NCI-H1417 treated with DMSO at 0.1 percent for 48 hours (cell line): Measurements from ENCODE around the gene CDS1.
"Not testable (repeated sequence)": the region's sequence is repeated elsewhere in the genome, so short reads cannot be mapped to it uniquely, and the experiment has no call there.

Experiments
- DNase-seq: peaks from one replicate; lab custom pipeline; 2025; lab: John Stamatoyannopoulos, UW

The CDS1 gene

DNA sequence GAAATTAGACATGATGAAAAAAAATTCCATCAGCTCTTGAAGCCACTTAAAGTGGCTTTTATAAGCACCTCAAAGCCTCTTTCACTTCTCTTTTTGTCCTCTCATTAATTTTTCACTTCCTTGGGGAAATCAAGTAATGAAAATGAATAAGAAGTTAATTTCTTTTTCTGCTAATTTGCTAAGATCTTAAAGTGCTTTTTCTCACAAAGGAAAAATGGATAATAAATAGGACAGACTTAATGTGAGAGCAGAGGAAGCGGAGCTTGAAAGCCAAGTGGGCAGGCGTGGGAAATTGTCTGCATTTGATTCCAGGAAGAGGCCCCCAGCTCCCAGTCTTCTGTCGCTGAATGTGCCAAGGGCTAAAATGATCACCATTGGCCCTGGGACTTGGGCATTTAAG, 28.6 kb downstream of the CDS1 start:
- no peak for DNase-seq

DNA sequence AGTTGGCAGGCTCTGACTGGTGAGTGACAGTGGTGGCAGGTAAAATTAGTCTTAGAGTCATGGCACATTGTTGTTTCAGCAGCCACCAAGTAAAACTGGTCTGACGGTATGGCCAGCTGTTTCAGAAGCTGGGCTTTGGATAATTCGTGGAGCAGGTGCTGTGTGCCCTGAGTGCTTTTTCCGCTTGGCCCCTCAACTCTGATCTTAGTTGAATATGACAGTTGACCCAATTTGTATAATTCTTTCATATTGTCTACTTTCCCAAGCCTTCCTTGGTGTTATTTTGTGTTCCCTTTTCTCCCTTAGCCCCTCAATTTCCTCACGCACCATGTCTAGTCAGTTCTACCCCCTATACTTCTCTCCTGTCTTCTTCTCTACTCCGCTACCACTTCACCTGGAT, 32.0 kb downstream of the CDS1 start:
- no peak for DNase-seq

DNA sequence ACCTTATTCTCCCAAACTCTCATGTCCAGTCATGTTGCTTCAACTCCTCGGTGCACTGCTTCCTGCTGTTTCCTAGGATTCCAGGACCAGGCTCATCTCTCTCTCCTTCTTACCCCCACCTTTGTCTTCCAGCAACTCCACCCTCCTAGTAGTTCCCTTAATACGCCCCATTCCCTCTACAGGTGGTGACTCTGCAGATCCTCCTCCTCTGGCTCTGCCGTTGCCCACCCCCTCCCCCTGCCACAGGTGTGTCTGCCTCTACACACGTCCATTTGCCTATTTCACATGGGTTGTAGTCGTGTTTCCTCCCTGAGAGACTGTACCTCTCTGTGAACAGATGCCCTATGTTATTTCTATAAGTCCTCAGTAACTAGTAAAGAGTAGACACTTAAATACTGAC, 32.4 kb downstream of the CDS1 start:
- no peak for DNase-seq

DNA sequence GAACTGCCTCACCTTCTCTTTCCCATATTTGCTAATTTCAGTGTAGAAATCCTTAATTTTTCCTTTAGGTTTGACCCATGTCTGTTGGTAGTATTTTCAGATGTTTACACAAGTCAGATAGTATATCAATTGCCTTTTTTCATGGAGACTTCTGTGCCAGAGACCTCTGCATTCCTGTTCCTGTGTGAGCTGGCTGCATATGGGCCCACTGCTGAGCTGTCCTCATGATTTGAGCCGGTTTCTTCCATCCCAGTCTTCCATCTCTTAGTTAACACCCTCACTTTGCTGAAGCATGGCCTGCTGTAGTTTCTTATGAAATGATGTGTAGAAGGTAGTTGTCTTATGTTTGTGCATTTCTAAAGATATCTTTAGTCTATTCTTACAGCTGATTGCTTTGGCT, 40.0 kb downstream of the CDS1 start:
- no peak for DNase-seq

DNA sequence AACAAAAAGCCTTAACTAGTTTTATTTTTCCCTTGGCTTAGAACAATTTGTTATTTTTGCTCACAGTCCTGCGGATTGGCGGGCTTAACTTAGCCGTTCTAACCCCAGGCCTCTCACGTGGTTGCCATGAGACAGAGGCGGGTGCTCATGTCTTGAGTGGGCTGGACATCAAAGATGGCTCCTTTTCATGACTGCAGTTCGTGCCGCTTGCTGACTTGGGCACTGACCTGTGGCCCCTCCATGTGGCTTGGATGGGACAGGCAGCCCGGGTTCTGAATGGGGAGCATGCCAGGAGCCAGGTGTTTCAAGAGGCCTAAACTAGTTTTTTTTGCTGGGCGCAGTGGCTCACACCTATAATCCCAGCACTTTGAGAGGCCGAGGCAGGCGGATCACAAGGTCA, 40.7 kb downstream of the CDS1 start:
- no peak for DNase-seq

DNA sequence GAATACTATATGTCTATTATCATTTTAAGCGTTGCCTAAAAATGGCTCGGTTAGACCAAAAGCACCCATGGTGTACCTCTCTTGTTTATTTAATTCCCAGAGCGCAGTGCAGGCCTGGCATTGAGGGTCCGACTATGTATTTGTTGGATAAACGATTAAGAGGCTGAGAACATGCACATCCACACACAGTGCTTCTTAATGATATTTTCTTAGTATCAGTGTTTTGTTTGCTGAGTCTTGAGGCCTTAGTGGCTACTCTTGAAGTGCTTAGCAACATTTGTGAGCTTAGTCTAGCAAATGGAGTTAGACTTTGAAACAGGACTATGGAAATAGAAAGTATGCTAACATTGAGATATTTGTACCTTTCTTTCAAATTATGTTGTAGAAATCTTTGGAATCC, 43.7 kb downstream of the CDS1 start:
- DNase-seq, result no peak

DNA sequence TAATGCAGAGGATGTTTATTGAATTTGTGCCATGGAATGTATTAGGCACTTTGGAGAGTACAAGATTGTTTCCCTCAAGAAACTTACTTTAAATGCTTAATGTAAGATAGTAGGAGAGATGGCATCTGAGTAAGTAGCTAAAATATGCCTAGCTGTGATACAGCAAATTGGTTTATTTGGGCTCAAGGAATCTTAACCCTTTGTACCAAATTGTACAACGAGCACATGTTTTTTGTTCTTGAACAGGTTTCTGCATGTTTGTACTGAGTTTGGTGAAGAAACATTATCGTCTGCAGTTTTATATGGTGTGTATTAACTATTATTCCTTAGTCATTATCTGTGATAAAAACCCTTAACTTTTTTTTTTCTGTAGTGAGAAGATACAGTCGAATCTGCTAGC, 48.6 kb downstream of the CDS1 start:
- DNase-seq, result no peak

DNA sequence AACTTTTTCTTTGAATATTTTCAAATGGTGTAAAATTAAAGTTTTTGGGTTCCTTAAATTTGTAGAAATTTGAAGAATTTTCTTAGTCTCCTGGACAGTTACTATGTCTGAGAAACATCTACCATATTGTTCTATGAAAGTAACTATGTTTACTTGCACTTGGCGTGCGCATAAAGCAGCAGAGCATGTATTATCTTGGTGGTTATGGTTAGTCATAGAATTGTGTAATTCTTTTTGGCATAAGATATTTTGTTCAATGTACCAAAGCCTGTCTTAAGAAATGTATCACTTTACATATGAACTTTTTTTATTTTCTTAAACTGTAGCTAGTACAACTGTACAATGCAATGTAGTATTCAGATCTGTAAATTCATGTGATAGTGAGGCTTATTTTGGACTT, 49.2 kb downstream of the CDS1 start:
- DNase-seq, result no peak

DNA sequence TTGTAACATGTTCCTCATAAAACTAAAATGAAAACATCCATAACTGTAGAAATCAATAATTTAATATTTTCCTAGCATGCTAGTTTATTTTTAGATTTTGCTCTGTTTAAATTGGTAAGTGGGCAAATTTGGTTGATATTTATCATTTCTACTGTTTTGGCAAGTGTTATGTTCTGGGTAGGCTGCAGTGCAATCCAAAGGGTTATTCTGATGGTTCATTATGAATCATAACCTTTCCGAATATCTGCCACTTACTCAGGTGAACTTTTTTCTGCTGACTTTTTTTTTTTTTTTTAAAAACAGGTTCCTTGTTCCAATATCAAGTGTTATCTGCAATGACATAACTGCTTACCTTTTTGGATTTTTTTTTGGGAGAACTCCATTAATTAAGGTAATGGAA, 52.0 kb downstream of the CDS1 start:
- no peak for DNase-seq

DNA sequence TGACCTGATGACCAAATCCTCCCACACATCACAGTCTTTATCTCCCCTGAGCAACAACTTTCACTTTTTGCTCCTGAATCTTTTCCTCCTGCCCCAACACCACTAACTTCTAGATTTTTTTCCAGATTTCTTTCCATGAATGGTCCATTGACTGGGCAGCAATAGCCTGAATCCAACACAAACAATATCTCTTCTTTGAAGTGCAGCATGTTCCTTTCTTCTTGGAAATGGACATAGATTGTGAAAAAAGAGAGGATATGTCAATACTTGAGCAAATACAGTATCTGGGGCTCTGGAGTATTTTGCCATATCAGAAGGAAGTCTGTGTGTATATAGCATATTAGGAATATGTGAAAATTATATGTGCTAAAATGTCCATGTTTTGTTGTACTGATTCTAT, 55.2 kb downstream of the CDS1 start:
- DNase-seq, result no peak

DNA sequence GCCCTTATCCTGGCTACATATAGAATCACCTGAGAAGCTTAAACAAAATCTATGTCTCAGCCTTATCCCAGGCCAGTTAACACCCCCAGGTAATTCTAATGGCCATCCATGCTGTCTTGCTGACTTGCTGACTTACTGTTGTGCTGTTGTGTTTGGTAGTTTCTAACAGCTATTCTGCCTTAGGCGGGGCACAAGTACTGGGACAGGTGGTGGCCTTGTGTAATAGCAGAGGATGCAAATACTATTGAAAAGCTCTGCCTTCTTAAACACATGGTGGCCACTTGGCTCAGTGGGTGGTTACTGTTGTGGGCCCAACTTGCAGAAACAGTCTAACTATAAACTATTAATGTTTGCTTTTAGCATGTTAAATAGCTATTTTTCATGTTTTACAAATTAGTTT, 56.2 kb downstream of the CDS1 start:
- no peak for DNase-seq

DNA sequence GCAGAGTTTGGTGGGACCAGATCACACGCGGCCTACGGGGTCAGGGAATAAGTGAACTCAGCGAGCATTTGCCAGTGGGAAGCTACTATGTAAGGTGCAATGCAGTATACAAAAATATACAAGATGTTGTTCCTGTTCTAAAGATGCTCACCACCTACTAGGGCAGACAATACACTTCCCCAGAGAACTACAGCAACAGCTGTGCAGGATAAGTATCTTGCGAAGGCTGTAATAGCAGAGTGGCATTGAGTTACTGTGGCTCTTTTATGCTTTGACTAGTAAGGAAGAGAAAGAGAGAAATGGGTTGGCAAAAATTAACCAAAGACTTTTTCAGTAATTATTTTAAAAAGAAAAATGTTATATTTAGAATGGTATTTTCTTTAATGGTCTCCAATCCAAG, 61.2 kb downstream of the CDS1 start:
- DNase-seq, result no peak

DNA sequence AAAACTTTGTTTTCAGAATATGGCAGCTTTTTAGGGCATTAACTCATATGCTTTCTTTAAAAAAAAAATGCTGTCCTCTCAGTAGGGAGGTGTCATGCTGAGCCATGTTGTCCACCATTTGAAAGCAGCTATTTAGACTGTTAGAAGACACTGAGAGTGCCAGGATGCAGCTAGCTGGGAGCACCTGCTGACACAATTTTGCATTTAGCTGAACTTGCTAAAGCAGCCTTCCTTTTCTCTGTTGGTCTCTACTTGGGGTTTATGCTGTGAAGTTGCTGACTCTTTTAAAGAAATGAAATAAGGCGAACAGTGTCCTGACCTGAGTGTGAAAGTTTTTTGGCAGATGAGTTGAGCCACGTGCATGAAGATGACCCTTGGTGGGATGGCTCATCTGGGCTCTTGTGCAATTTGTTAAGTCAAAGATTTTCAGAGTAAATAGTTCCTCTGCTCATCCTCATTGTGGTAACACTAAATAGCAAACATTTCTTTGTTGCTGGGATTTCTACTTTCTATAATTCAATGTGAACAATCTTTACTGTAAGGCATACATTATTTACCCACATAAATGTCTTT, 64.5 kb downstream of the CDS1 start:
- no peak for DNase-seq

DNA sequence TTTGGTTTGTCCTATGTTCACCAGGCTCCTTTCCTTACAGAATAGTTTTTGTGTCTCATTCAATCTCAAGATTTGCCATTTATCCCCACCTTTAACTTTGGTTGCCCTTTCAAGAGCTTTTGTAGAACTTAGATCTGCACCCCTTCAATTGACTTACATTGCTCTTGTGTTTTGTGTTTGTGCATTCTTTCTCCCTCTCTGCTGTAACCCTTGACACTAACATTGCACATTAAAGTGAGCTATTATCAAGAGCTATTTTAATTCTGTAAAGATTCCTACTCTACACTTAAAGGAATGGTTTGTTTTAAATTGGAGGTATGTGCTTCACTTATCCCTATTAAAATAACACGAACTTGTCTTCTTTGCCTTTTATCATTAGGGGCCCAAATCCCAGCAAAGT, 65.3 kb downstream of the CDS1 start:
- no peak for DNase-seq

DNA sequence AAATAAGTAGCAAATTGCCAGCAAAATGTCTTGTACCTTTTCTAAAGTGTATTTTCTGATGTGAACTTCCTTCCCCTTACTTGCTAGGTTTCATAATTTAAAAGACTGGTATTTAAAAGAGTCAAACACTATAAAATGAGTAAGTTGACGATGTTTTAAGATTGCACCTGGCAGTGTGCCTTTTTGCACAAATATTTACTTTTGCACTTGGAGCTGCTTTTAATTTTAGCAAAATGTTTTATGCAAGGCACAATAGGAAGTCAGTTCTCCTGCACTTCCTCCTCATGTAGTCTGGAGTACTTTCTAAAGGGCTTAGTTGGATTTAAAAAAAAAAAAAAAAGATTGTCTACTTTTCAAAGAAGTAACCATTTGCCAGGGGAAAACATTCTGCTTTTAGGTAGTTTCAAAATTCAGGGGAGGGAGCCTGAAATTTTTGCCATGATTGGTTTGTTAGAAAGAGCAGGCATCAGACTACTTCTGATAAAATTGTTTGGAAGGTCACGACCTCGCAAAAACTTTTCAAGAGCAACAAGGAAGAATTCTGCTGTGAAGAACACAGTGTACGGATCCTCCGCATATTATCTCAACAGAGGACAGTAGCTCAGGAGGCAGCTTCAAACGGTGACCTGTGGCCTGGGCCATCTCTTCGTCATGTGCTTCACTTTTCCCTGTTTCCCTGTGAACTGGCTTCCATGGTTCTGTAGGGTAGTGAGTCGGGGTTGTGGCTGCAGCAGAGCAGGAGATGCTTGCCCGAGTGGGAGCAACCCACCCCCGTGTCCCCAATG, 66.1 kb downstream of the CDS1 start:
- DNase-seq, result no peak

DNA sequence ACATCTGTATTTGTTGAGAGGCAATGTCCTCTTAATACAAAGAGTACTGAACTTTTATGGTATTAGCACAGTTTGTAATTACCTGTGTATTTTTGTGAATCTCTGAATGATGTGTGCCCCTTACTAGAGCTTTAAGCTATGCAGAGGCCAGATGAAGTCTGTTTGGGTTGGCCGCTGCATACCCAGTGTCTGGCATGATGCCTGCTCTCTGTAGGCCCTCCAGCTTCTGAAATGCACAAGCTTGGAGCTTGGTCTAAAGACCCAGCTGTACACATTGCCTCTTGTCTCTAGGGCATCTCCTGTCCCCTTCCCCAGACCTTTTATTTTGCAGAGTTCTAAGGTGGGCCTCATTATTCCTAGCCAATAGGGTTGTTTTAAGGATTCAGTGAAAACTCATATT, 68.6 kb downstream of the CDS1 start:
- no peak for DNase-seq

DNA sequence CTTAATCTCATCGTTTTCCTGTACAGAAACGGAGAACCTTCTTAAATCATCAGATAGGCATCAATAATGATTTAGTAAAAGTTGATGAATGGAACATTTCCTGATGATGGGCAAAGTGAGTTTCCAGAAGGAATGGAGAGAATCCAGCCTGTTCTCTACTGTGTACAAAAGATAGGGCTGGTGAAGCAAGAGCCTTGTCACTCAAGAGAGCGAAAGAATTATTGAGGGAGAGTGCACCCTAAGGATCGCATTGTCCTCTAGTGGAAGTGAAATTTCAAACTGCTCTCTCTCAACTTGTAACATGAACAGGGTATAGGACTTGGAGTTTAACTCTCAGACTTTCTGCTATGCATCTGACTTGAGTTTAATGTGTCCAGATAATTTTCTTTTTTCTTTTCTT, 69.6 kb downstream of the CDS1 start:
- no peak for DNase-seq

DNA sequence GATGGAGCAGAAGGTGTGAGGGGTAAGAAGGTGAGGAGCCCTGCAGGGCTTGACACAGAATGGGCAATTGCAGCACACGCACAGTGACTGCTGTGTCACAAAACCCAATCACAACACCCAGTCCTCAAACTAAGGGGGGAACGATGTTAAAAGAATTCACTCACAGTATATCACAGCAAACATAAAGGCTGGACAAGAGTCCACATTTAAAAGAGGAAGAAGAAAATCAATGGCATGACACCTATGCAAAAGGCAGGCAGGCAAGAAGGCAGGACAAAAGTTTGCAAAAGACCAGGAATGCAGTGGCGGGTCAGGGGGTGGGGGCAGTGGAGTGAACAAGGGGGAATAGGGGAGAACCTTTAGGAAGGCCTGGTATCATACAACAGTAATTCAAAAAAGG, 77.7 kb downstream of the CDS1 start:
- DNase-seq, result no peak

DNA sequence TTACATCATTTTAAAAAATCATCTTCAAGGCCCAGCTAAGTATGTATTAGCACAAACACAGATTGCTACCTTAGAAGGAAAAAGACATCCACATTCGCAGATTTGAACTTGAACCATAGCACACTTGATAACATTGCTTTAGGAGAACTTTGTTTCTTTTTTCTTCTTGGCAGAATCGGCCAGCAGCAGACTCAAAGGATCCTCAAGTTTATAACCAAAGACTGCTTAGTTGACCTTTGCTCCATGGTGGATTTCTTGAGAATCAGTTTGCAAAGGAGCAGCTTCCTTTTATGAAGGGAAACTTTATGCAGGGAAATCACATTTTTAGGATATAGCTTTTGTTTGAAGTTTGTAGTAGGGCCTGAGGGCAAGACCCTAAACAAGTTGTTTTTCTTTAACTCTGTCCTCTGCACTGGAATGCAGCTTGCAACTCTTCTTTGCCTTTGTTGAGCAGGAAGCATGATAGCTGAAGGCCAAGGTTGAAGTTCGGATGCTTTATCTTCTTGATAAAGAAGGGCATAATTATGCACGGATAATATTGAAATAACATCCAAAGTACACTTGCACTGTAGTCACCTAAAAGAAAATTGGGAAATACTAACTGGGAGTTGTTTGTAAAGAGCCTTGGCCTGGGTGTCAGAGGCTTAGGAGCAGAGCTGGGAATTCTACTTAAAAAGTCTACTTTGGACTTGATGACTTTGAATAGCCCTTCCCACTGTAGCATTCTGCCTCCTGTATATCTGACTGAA, 78.4 kb downstream of the CDS1 start:
- DNase-seq, result no peak

DNA sequence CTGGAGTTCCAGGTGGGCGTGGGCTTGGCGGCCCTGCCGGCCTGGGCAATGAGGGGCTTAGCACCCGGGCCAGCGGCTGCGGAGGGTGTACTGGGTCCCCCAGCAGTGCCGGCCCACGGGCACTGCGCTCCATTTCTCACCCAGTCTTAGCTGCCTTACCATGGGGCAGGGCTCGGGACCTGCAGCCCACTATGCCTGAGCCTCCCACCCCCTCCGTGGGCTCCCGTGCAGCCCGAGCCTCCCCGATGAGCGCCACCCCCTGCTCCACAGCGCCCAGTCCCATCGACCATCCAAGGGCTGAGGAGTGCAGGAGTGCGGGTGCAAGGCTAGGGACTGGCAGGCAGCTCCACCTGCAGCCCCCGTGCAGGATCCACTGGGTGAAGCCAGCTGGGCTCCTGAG, 81.8 kb downstream of the CDS1 start:
- not testable (repeated sequence) for DNase-seq

DNA sequence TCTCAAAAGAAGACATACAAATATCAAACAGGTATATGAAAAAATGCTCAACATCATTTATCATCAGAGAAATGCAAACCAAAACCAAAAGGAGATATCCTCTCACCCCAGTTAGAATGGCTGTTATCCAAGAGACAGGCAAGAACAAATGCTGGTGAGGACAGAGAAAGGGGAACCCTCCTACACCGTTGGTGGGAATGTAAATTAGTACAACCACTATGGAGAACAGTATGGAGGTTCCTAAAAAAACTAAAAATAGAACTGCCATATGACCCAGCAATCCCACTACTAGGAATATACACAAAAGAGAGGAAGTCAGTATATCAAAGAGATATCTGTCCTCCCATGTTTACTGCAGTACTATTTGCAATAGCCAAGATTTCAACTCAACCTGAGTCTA, 83.5 kb downstream of the CDS1 start:
- no peak for DNase-seq

DNA sequence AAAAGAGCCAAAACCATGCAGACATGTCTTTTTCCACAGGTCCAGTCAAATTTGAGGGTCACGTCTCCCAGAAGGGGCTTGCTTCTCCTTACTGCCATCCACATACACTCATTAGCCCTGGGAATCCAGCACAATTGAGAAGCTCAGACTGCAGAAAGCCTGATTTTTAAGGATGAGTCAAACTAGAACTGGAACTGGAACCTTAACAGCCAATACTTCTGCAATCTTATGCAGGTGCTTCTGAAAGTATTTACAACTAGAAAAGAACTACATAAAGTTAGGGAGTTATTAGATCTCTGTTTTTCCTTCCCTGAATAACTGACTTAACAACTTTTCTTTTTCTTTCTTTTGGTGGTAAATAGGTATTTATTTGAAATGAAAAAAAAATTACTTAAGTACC, 86.3 kb downstream of the CDS1 start:
- no peak for DNase-seq

DNA sequence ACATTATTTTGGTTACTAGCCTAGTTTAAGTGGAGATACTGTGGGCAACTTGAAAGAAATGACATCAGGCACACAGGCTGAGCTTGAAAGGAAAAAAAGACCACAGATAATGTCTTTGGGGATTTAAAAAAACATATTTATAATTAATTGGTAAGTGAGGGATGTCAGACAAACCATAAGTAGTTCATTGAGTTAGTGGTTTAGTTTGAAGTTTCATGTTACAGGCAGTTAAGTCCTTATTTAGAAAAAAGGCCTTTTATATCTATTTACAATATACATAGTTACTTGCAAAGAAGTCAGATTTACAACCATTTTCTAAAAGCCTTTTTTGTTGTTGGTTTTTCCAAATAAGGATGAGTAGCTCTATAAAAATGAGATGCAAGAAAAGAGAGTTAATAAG, 89.2 kb downstream of the CDS1 start:
- DNase-seq, result no peak
